Activated T-cell treated with anti-CD3 and anti-CD28 coated beads, Interleukin-2, amount 50 U/mL, for 1 hour (primary cell): ENCODE results near the gene TRIP11.
"Not testable (repeated sequence)": the region's sequence is repeated elsewhere in the genome, so short reads cannot be mapped to it uniquely, and the experiment has no call there.

Experiments
- DNase-seq: peaks from one replicate; pipeline ENCODE4 v3.0.0-alpha.2; 2020

TRIP11 gene

GRCh38 chr14:92039719-92040430 lies at the start of gene TRIP11:
Gene TRIP11, minus strand, starts transcription at chr14:92040059. Its CDS starts 374 bp downstream, at chr14:92039685.
- peak; percentile 95 for DNase-seq

- DNase-seq: no peak
Observed at GRCh38 chr14:92088494-92088893, 48.6 kb upstream of the TRIP11 start.

- DNase-seq: no peak
Observed at GRCh38 chr14:92074555-92074954, 34.7 kb upstream of the TRIP11 start.

GRCh38 chr14:92058006-92058917 lies 18.4 kb upstream of the TRIP11 start:
- DNase-seq: no peak

GRCh38 chr14:92049781-92050180 lies 9.9 kb upstream of the TRIP11 start:
- no peak for DNase-seq

- DNase-seq: not testable (repeated sequence)
Observed at GRCh38 chr14:92049221-92049620, 9.4 kb upstream of the TRIP11 start.

GRCh38 chr14:92045904-92046303 lies 6.0 kb upstream of the TRIP11 start:
- not testable (repeated sequence) for DNase-seq

- not testable (repeated sequence) for DNase-seq
Observed at GRCh38 chr14:92041766-92042165, 1.9 kb upstream of the TRIP11 start.

- no peak for DNase-seq
Observed at GRCh38 chr14:92041203-92041602, 1.3 kb upstream of the TRIP11 start.

- DNase-seq: no peak
Observed at GRCh38 chr14:92040431-92041051, 682 bp upstream of the TRIP11 start.

- no peak for DNase-seq
Observed at GRCh38 chr14:92039063-92039718, 668 bp downstream of the TRIP11 start.

- DNase-seq: no peak
Observed at GRCh38 chr14:92037989-92038388, 1.9 kb downstream of the TRIP11 start.

- no peak for DNase-seq
Observed at GRCh38 chr14:92035890-92036289, 4.0 kb downstream of the TRIP11 start.

GRCh38 chr14:92033906-92034687 lies 5.8 kb downstream of the TRIP11 start:
- no peak for DNase-seq

- no peak for DNase-seq
Observed at GRCh38 chr14:92033433-92033832, 6.4 kb downstream of the TRIP11 start.

- no peak for DNase-seq
Observed at GRCh38 chr14:92026548-92027190, 13.2 kb downstream of the TRIP11 start.

GRCh38 chr14:92022036-92022435 lies 17.8 kb downstream of the TRIP11 start:
- DNase-seq: no peak

GRCh38 chr14:92021523-92021922 lies 18.3 kb downstream of the TRIP11 start:
- DNase-seq: no peak

GRCh38 chr14:92014040-92014439 lies 25.8 kb downstream of the TRIP11 start:
- DNase-seq: no peak

- no peak for DNase-seq
Observed at GRCh38 chr14:92012121-92012748, 27.6 kb downstream of the TRIP11 start.

- no peak for DNase-seq
Observed at GRCh38 chr14:92010644-92011043, 29.2 kb downstream of the TRIP11 start.
